ENCODE results near the gene VAC14. TPM values are rescaled to one million over a fixed set of nuclear protein-coding genes. Genes with fewer than 3 reads are reported as not detected.
A peak's percentile ranks its signal among the peaks of the same experiment; 100 is the strongest.

The VAC14 gene
- total RNA-seq, 1 experiment from 2014 or later: 83.0 TPM

DNA sequence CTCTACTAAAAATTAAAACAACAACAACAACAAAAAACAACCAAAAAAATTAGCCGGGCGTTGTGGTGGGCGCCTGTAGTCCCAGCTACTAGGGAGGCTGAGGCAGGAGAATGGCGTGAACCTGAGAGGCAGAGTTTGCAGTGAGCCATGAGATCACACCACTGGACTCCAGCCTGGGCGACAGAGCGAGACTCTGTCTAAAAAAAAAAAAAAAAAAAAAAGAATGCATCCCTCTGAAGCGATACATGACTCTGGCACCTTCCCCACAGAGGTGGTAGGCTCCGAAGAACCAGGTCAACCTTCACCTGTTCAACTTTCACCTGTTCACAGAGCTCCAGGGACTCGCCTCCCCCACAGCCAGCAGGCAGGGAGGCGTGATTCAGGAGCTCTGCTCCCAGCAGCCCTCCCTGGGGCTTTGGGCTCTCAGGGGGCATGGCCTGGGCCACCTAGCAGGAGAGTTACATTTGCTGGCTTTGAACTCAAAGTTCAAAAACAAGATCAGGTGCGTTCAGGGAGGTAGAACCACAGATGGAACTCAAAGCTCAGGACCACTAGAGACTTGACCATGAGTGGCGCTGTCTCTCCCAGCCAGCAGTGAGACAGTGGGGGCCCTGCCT, 5.6 kb downstream of the VAC14 start:
- no peaks in the 10 kb centered on the region; the same call in none of the 2 replicates for H3K36me3 ChIP-seq (replicated peaks; ENCODE audit: control insufficient read depth, insufficient read depth, low read length)
- H3K27me3 ChIP-seq (ENCODE audit: control insufficient read depth, insufficient read depth, low read length): no peaks in the 10 kb centered on the region
- no peak overlapping the region for H3K4me3 ChIP-seq (ENCODE audit: insufficient read depth, low read depth, low read length)
- no peak for DNase-seq

DNA sequence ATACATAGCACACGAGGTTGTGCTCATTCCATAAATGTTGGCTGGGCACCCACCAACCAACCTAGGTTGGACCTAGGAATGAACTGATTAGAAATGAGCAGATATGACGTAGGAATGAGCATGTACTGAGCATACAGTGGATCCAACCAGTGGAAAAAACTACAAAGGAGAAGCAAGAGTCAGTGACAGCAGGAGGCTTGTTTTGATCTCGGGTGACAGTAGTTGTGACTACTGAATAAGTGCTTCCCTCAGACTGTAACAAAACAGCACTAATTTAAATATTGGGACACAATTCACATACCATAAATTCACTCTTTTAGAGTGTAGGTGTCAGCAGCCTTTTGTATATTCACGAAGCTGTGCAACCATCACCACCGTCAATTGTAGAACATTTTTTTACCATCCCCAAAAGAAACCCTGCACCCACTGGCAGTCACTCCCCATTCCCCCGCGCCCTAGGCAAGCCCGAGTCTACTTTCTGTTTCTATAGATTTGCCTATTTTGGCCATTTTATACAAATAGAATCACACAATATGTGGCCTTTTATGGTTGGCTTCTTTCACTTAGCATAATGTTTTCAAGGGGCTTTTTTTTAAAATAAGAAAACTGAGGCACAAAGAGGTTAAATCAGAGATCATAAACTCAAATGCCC, 7.0 kb downstream of the VAC14 start:
- Histone ChIP-seq H3K27me3 (ENCODE audit: control insufficient read depth, insufficient read depth, low read length) (no peaks in the 10 kb centered on the region), H3K4me3 (ENCODE audit: insufficient read depth, low read depth, low read length) (no peak overlapping the region), H3K36me3 (replicated peaks; ENCODE audit: control insufficient read depth, insufficient read depth, low read length) (no peaks in the 10 kb centered on the region; the same call in none of the 2 replicates)
- DNase-seq: no peak

DNA sequence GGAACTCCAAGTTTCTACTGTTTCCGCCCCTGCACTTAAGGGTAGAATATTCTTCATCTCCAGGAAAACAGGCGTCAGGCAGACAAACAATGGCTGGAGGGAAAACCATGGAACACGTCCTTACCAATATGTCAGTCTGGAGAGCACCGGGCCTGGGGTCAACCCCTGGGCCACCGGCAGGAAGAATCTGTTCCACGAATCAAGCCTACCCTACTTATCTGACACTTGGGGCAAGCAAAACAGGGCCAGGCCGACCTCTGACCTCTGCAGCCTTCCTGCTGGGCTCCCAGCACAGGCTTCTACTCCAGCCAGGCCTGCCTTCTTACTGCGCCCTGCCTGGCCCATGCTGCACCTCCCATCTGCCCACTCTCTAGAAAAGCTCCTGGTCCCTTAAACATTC, 10.1 kb downstream of the VAC14 start:
- Histone ChIP-seq H3K27me3 (ENCODE audit: control insufficient read depth, insufficient read depth, low read length) (no peaks in the 10 kb centered on the region), H3K36me3 (replicated peaks; ENCODE audit: control insufficient read depth, insufficient read depth, low read length) (peaks cover 2% of the 10 kb centered on the region; the same call in 1 of the 2 replicates), H3K4me3 (ENCODE audit: insufficient read depth, low read depth, low read length) (no peak overlapping the region)
- DNase-seq: no peak

GRCh38 chr16:70789595-70790447, 11.1 kb downstream of the VAC14 start:
- H3K36me3 ChIP-seq (replicated peaks; ENCODE audit: control insufficient read depth, insufficient read depth, low read length): peaks cover 4% of the 10 kb centered on the region
- DNase-seq: no peak
- no peaks in the 10 kb centered on the region for H3K27me3 ChIP-seq (ENCODE audit: control insufficient read depth, insufficient read depth, low read length)
- no peak overlapping the region for H3K4me3 ChIP-seq (ENCODE audit: insufficient read depth, low read depth, low read length)

- Histone ChIP-seq H3K4me3 (ENCODE audit: insufficient read depth, low read depth, low read length) (no peak overlapping the region), H3K36me3 (replicated peaks; ENCODE audit: control insufficient read depth, insufficient read depth, low read length) (peaks cover 9% of the 10 kb centered on the region), H3K27me3 (ENCODE audit: control insufficient read depth, insufficient read depth, low read length) (no peaks in the 10 kb centered on the region)
- DNase-seq: no peak
Measured at GRCh38 chr16:70788668-70789594, 12.0 kb downstream of the VAC14 start.

GRCh38 chr16:70786020-70786755, 14.8 kb downstream of the VAC14 start:
- Histone ChIP-seq H3K36me3 (replicated peaks; ENCODE audit: control insufficient read depth, insufficient read depth, low read length) (peaks cover 27% of the 10 kb centered on the region), H3K27me3 (ENCODE audit: control insufficient read depth, insufficient read depth, low read length) (no peaks in the 10 kb centered on the region), H3K4me3 (ENCODE audit: insufficient read depth, low read depth, low read length) (no peak overlapping the region)
- DNase-seq: no peak

- peaks cover 34% of the 10 kb centered on the region for H3K36me3 ChIP-seq (replicated peaks; ENCODE audit: control insufficient read depth, insufficient read depth, low read length)
Measured at GRCh38 chr16:70784692-70785555, 16.0 kb downstream of the VAC14 start.

DNA sequence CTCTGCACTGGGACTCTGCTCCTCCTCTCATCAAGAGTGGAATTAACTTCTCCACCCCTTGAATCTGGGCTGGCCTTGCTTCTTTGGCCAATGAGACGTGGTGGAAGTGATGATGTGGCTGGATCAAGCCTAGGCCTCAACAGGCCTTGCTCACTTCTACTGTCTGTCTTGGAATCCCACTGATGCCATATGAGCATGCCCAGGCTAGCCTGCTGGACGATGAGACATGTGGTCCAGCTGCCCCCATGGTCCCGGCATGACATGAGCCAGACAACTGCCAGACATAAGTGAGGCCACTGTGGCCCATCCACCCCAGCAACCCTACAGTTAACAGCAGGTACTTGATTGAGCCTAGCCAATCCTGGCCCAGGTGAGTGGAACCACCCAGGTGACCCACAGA, 18.7 kb downstream of the VAC14 start:
- Histone ChIP-seq H3K27me3 (ENCODE audit: control insufficient read depth, insufficient read depth, low read length) (no peaks in the 10 kb centered on the region), H3K4me3 (ENCODE audit: insufficient read depth, low read depth, low read length) (no peak overlapping the region), H3K36me3 (replicated peaks; ENCODE audit: control insufficient read depth, insufficient read depth, low read length) (peaks cover 36% of the 10 kb centered on the region)
- DNase-seq: no peak

More at GRCh38 chr16:70784692-70785555, 16.0 kb downstream of the VAC14 start:
- H3K27me3 ChIP-seq (ENCODE audit: control insufficient read depth, insufficient read depth, low read length): no peaks in the 10 kb centered on the region
- no peak for DNase-seq
- H3K4me3 ChIP-seq (ENCODE audit: insufficient read depth, low read depth, low read length): no peak overlapping the region

DNA sequence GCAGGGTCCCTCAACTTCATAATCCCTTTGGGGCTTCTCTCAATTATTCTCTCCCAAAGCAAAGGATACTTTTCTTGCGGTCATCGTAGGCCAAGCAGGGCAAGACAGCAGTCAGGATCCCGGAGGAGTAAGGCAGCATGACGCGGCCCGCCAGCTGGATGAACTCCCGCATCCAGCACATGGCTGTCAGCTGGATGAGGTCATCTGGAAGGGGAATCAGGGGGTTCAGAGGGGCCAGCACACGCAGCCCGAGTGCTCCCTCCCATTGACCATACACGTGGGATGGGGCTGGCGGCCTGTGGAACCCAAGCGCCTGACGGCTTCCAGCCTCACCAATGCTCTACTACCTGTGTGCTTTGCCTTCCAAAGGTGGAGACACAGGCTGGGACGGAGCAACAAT, 19.2 kb downstream of the VAC14 start:
- Histone ChIP-seq H3K4me3 (ENCODE audit: insufficient read depth, low read depth, low read length) (no peak overlapping the region), H3K27me3 (ENCODE audit: control insufficient read depth, insufficient read depth, low read length) (no peaks in the 10 kb centered on the region), H3K36me3 (replicated peaks; ENCODE audit: control insufficient read depth, insufficient read depth, low read length) (peaks cover 36% of the 10 kb centered on the region)
- no peak for DNase-seq

DNA sequence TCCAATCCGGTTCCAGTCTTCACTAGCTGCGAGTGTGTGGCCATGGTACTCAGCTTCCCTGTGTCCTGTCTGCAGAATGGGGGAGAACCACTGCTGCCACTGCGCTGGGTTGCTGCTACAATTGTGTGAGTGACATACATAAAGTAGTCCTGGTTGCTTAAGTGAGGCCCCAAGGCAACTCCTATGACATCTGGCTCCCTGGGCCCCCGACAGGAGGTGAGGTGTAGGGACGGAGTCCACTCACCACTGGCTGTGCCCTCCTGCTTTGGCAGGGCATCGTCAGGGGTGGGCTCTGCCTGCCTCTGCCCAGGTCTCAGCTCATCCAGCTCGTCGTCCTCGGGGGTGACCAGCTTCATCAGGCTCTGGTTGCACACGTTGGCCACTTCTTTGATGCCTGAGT, 20.4 kb downstream of the VAC14 start:
- H3K4me3 ChIP-seq (ENCODE audit: insufficient read depth, low read depth, low read length): no peak overlapping the region
- DNase-seq: no peak
- peaks cover 36% of the 10 kb centered on the region for H3K36me3 ChIP-seq (replicated peaks; ENCODE audit: control insufficient read depth, insufficient read depth, low read length)
- no peaks in the 10 kb centered on the region for H3K27me3 ChIP-seq (ENCODE audit: control insufficient read depth, insufficient read depth, low read length)

DNA sequence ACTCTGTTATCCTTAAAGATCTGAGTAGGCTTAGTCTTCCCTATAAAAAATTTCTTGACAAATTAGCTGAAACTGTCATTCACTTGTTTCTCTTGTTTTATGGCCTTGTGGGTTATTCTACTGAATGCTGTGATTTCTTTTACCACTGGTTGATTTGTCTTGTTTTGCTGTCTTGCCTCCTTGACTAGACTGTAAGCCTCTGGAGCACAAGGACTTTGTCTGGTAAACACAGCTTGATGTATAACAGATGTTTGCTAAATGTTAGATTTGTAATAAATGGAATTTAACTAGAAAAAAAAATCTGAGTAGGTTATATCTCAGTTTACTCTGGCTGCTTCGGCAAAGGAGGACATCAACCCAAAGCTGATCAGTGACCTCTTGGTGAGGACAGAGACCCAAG, 21.6 kb downstream of the VAC14 start:
- no peak overlapping the region for H3K4me3 ChIP-seq (ENCODE audit: insufficient read depth, low read depth, low read length)
- peaks cover 33% of the 10 kb centered on the region for H3K36me3 ChIP-seq (replicated peaks; ENCODE audit: control insufficient read depth, insufficient read depth, low read length)
- no peak for DNase-seq
- no peaks in the 10 kb centered on the region for H3K27me3 ChIP-seq (ENCODE audit: control insufficient read depth, insufficient read depth, low read length)

DNA sequence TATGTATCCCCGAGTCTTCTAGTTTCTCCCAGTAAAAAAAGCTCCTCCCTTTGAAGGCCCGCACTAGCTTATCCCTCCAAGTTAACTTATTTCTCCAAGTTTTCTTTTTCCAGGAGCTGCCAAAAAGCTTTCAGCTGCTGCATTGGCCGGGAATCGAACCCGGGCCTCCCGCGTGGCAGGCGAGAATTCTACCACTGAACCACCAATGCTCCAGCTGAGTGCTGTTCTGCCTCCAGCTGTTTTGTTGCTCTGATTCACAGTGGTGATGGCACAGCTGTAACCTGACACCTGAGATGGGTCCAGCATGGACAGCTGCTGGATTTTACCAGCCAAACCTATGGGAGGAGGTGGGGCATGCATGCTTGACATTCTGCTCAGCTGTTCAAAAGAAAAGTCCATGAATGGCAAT, 22.1 kb downstream of the VAC14 start:
- no peaks in the 10 kb centered on the region for H3K27me3 ChIP-seq (ENCODE audit: control insufficient read depth, insufficient read depth, low read length)
- peak; percentile 87 for DNase-seq
- no peak overlapping the region for H3K4me3 ChIP-seq (ENCODE audit: insufficient read depth, low read depth, low read length)
- peaks cover 28% of the 10 kb centered on the region for H3K36me3 ChIP-seq (replicated peaks; ENCODE audit: control insufficient read depth, insufficient read depth, low read length)

DNA sequence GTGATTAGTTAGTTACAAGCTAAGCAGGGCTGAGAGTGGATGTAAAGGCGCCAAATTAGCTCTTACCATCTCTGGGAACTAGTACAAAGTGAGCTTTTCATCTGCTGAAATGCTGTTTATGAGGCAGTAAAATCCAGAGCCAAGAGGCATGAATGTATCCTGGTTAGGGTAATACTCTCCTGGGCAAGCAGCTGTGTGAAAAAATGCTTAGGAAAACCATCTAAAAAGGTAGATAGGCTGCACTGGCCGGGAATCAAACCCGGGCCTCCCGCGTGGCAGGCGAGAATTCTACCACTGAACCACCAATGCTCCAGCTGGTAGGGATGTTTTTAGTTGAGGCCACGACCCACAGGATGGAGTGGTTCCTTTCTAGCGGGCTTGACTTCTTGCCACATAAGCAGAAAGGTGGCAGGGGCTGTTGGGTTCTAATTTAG, 23.0 kb downstream of the VAC14 start:
- H3K4me3 ChIP-seq (ENCODE audit: insufficient read depth, low read depth, low read length): no peak overlapping the region
- DNase-seq: no peak
- peaks cover 22% of the 10 kb centered on the region for H3K36me3 ChIP-seq (replicated peaks; ENCODE audit: control insufficient read depth, insufficient read depth, low read length)
- H3K27me3 ChIP-seq (ENCODE audit: control insufficient read depth, insufficient read depth, low read length): no peaks in the 10 kb centered on the region
